Loucy (cell line): ENCODE results near the gene TDRD12.

Experiments used
- EZH2phosphoT487 ChIP-seq: fragments of 200-600 bp; IDR thresholded peaks from 2 replicates; pipeline ENCODE4 v1.6.1; 2018; ENCODE audit warnings: antibody characterized with exemption, mild to moderate bottlenecking, moderate library complexity, borderline replicate concordance
- TF ChIP-seq, protein P1 (sequence below): fragments of 200-600 bp; sonication (generic); conservative IDR thresholded peaks from 2 replicates; pipeline ENCODE4 v1.5.1; 2014; ENCODE audit warnings: mild to moderate bottlenecking, antibody characterized with exemption, low read length

DNA sequence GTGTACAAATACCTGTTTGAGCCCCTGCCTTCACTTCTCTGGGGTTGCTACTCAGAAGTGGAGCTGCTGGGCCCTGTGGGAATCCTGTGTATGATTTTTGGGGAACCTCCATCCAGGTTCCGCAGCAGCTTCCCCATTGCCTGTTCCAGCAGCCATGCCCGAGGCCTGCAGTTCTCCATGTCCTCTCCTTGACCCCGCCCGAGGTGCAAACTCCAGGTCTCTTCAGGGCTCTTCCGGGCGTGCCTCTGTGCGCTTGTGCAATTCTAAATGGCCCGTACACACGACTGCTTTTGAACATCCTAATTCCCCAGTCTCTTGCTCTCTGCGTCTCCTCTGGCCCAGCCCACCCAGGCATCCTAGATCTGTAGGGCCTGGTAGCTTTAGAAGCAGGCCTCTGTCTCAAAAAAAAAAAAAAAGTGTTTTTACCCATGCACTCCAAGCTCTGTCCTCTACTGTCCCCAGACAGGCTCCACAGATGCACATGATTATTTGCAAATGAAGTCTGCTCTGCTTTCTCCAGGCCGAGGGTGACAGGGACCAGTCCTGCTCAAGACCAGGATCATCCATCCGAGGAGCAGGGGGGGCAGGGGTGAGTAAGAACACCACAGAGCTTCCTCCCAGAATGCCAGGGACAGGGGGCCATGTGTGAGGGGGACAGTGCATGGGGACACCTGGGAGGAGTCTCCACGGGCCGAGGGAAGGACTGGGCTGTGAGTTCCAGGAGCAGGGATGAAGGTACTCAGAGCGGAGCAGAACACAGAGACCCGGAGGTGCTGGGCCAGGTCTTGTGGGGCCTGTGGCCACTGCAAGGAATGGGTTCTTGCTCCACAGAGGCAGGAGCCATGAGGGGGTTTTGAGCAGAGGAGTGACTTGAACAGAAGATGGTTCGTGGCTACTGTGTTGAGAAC is 98.3 kb downstream of the TDRD12 start:
- TF ChIP-seq EZH2phosphoT487 = no peak
- TF ChIP-seq, protein P1, sequence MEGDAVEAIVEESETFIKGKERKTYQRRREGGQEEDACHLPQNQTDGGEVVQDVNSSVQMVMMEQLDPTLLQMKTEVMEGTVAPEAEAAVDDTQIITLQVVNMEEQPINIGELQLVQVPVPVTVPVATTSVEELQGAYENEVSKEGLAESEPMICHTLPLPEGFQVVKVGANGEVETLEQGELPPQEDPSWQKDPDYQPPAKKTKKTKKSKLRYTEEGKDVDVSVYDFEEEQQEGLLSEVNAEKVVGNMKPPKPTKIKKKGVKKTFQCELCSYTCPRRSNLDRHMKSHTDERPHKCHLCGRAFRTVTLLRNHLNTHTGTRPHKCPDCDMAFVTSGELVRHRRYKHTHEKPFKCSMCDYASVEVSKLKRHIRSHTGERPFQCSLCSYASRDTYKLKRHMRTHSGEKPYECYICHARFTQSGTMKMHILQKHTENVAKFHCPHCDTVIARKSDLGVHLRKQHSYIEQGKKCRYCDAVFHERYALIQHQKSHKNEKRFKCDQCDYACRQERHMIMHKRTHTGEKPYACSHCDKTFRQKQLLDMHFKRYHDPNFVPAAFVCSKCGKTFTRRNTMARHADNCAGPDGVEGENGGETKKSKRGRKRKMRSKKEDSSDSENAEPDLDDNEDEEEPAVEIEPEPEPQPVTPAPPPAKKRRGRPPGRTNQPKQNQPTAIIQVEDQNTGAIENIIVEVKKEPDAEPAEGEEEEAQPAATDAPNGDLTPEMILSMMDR = no peak
